Activated CD8-positive, alpha-beta T cell treated with anti-CD3 and anti-CD28 coated beads for 36 hours (primary cell): ENCODE results near the gene MAEL. TPM values are rescaled to one million over a fixed set of nuclear protein-coding genes. Genes with fewer than 3 reads are reported as not detected.
A peak's percentile ranks its signal among the peaks of the same experiment; 100 is the strongest.

ENCODE experiments used
- ATAC-seq: fragments of 200-7000 bp; cut with Tn5 transposase; one replicate; pipeline ENCODE4 v1.10.0; 2021; ENCODE audit warnings: mild to moderate bottlenecking, moderate library complexity
- CTCF ChIA-PET: fragments of 350-600 bp; sonication (Branson Sonifier 250); formaldehyde crosslinking; loops from one replicate; lab custom pipeline; 2021; ENCODE audit warnings: antibody characterized with exemption; lab: Charles Lee
- POLR2A ChIA-PET: fragments of 350-600 bp; sonication (Branson Sonifier 250); formaldehyde crosslinking; loops from one replicate; lab custom pipeline; 2021; ENCODE audit warnings: antibody characterized with exemption; lab: Charles Lee
- DNase-seq: peaks from one replicate; pipeline ENCODE4 v3.0.0-alpha.2; 2020
- H3K27ac Mint-ChIP-seq: one replicate; pipeline ENCODE4 v1.8.0; 2021; ENCODE audit warnings: mild to moderate bottlenecking, mixed read lengths
- H3K27me3 Mint-ChIP-seq: one replicate; pipeline ENCODE4 v1.8.0; 2021; ENCODE audit warnings: mixed read lengths
- H3K36me3 Mint-ChIP-seq: one replicate; pipeline ENCODE4 v1.8.0; 2021; ENCODE audit warnings: low read depth, mixed read lengths
- H3K4me1 Mint-ChIP-seq: one replicate; pipeline ENCODE4 v1.8.0; 2021; ENCODE audit warnings: low read depth, mixed read lengths
- H3K4me3 Mint-ChIP-seq: one replicate; pipeline ENCODE4 v1.8.0; 2021; ENCODE audit warnings: mild to moderate bottlenecking, moderate library complexity, mixed read lengths
- H3K9me3 Mint-ChIP-seq: one replicate; pipeline ENCODE4 v1.8.0; 2021; ENCODE audit warnings: mixed read lengths
- CTCF ChIP-seq: fragments of 200-600 bp; IDR thresholded peaks from one replicate; pipeline ENCODE4 v1.8.0; 2022; ENCODE audit warnings: antibody characterized with exemption, mild to moderate bottlenecking
- intact Hi-C: fragments of 100-400 bp; cut with micrococcal nuclease; formaldehyde crosslinking; loops from one replicate; pipeline ENCODE4 v1.10.0; 2022
- total RNA-seq, 2 experiments: library from RNA; stranded (reverse); gene quantifications; one replicate each; pipeline ENCODE4 v1.2.3, GENCODE V29; 2021

The MAEL gene
- total RNA-seq, 2 experiments from 2014 or later, result 0.29 TPM; not detected in 1

GRCh38 chr1:167054946-167055630, 66.0 kb downstream of the MAEL start:
- Mint-ChIP-seq H3K27me3 (no peaks in the 10 kb centered on the region), H3K36me3 (no peaks in the 10 kb centered on the region), H3K4me1 (peaks cover 7% of the 10 kb centered on the region), H3K27ac (no peak overlapping the region), H3K9me3 (no peaks in the 10 kb centered on the region), H3K4me3 (no peak overlapping the region)
- intact Hi-C loops, result loop anchor here (5.0 kb wide), 1 partner anchor 83 kb away; no protein-coding TSS in a partner anchor
- CTCF ChIA-PET, result interaction anchor here (5.9 to 18.6 kb wide), 2 partner anchors 11 to 147 kb away, joined by 36 to 863 read pairs; no protein-coding TSS in a partner anchor
- no peak for TF ChIP-seq CTCF
- POLR2A ChIA-PET, result interaction anchor here (0.7 kb wide), 1 partner anchor 81 kb away, joined by 3 read pairs; no protein-coding TSS in a partner anchor
- ATAC-seq (no peak), DNase-seq (no peak)

GRCh38 chr1:167056529-167057231, 67.6 kb downstream of the MAEL start:
- Mint-ChIP-seq H3K27me3 (no peaks in the 10 kb centered on the region), H3K27ac (no peak overlapping the region), H3K4me1 (peaks cover 7% of the 10 kb centered on the region), H3K36me3 (no peaks in the 10 kb centered on the region), H3K9me3 (no peaks in the 10 kb centered on the region), H3K4me3 (no peak overlapping the region)
- CTCF ChIA-PET, result interaction anchor here (0.8 to 18.6 kb wide), 14 partner anchors 10 to 180 kb away, joined by 3 to 863 read pairs (median 22); partner anchors contain the start of genes ILDR2 and TADA1
- no peak for TF ChIP-seq CTCF
- intact Hi-C loops, result loop anchor here (5.0 kb wide), 1 partner anchor 84 kb away; no protein-coding TSS in a partner anchor
- ATAC-seq, result peak; percentile 27
- no peak for DNase-seq
- POLR2A ChIA-PET, result interaction anchor here (1.0 to 1.4 kb wide), 2 partner anchors 9 to 146 kb away, joined by 3 to 4 read pairs; no protein-coding TSS in a partner anchor

GRCh38 chr1:167057241-167057688, 68.2 kb downstream of the MAEL start:
- peaks cover 7% of the 10 kb centered on the region for H3K4me1 Mint-ChIP-seq
- no peak overlapping the region for H3K4me3 Mint-ChIP-seq
- no peaks in the 10 kb centered on the region for H3K36me3 Mint-ChIP-seq
- POLR2A ChIA-PET, result interaction anchor here (1.0 to 1.4 kb wide), 2 partner anchors 10 to 147 kb away, joined by 3 to 4 read pairs; no protein-coding TSS in a partner anchor
- H3K27me3 Mint-ChIP-seq, result no peaks in the 10 kb centered on the region
- intact Hi-C loops, result loop anchor here (5.0 kb wide), 1 partner anchor 85 kb away; no protein-coding TSS in a partner anchor
- CTCF ChIA-PET, result interaction anchor here (0.8 to 18.6 kb wide), 16 partner anchors 10 to 476 kb away, joined by 3 to 863 read pairs (median 15); partner anchors contain the start of genes ILDR2 and TADA1
- H3K9me3 Mint-ChIP-seq, result no peaks in the 10 kb centered on the region
- H3K27ac Mint-ChIP-seq, result no peak overlapping the region
- TF ChIP-seq CTCF, result peak; percentile 66
- ATAC-seq (peak; percentile 80), DNase-seq (peak; percentile 77)

GRCh38 chr1:167059045-167059808, 70.1 kb downstream of the MAEL start:
- Mint-ChIP-seq H3K27me3 (no peaks in the 10 kb centered on the region), H3K9me3 (no peaks in the 10 kb centered on the region), H3K4me3 (peak overlapping the region; percentile 12), H3K27ac (peak overlapping the region; percentile 66), H3K4me1 (peaks cover 7% of the 10 kb centered on the region), H3K36me3 (no peaks in the 10 kb centered on the region)
- CTCF ChIA-PET, result interaction anchor here (0.6 to 18.6 kb wide), 80 partner anchors 8 to 1136 kb away, joined by 3 to 863 read pairs (median 5); partner anchors contain the start of genes GPA33, ILDR2, POU2F1 and TADA1
- POLR2A ChIA-PET, result interaction anchor here (1.0 to 2.3 kb wide), 5 partner anchors 149 to 204 kb away, joined by 3 to 14 read pairs (median 4); no protein-coding TSS in a partner anchor
- TF ChIP-seq CTCF, result peak; percentile 98
- ATAC-seq (peak; percentile 70), DNase-seq (peak; percentile 85)
- intact Hi-C loops, result loop anchor here (1.0 to 5.0 kb wide), 2 partner anchors 87 to 149 kb away; no protein-coding TSS in a partner anchor
